ENCODE measurements around the gene XIST.
"Not testable (repeated sequence)": the region's sequence is repeated elsewhere in the genome, so short reads cannot be mapped to it uniquely, and the experiment has no call there.

XIST gene

DNA sequence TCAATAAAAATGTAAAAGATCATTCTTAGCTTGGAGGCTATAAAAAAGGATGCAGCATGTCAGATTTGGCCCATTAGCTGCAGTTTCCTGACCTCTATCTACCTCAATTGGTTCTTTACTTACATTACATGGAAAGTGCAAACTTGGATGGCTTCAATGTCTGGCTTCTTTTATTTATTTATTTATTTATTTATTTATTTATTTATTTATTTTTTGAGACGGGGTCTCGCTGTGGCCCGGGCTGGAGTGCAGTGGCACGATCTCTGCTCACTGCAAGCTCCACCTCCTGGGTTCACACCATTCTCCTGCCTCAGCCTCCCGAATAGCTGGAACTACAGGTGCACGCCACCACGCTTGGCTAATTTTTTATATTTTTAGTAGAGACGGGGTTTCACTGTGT is 60.0 kb downstream of the XIST start:
- not testable (repeated sequence) for DNase-seq

- DNase-seq = no peak
These were observed 67.0 kb downstream of the XIST start for GRCh38 chrX:73785493-73785892.

All from CD4-positive, alpha-beta T cell treated with Interleukin-12 subunit alpha and Interleukin-12 subunit beta, for 1 hour (primary cell).